Measurements from ENCODE around the gene PTGS1.

The PTGS1 gene

DNA sequence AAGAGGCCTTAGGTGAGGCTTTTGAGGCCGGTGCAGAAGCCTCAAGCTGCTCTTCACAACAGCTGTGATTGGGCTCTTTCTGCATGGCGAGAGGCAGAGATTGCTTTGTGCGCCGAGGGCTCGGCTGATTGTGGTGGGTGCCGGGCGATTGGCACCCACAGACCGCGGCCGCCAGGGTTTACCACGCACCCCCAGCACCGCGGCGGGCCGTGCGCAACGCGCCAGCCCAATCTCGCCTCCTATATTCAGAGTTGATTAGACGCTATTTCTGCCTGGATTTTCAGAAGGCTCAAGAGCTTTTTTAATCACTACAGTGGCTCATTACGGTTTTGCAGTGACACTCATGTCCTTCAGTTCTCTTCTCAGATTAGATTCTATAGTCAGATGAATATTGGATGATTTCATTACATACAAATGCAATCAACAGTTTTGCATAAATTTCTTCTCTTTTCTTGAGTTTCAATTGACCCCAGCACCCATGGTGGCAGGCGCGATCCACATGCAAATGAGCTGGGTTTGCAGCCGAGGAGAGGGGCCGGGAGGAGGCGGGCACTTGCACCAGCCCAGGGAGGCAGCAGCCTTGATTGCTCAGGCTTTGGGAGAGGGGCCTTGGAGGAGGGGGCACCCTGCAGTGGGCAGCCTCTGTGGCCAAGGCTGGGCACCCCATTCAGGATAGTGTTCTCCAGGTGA lies 33.8 kb upstream of the PTGS1 start:
- DNase-seq (ENCODE audit: low read depth): no peak
- in situ Hi-C loops (cut with HindIII; ENCODE audit: low sequenced_read_pairs): loop anchor here (25.0 kb wide), 1 partner anchor 100 kb away; the partner anchor contains the start of gene LHX6
- no peak overlapping the region for H3K4me3 ChIP-seq (ENCODE audit: low read depth, low read length)
- TF ChIP-seq, protein P1, sequence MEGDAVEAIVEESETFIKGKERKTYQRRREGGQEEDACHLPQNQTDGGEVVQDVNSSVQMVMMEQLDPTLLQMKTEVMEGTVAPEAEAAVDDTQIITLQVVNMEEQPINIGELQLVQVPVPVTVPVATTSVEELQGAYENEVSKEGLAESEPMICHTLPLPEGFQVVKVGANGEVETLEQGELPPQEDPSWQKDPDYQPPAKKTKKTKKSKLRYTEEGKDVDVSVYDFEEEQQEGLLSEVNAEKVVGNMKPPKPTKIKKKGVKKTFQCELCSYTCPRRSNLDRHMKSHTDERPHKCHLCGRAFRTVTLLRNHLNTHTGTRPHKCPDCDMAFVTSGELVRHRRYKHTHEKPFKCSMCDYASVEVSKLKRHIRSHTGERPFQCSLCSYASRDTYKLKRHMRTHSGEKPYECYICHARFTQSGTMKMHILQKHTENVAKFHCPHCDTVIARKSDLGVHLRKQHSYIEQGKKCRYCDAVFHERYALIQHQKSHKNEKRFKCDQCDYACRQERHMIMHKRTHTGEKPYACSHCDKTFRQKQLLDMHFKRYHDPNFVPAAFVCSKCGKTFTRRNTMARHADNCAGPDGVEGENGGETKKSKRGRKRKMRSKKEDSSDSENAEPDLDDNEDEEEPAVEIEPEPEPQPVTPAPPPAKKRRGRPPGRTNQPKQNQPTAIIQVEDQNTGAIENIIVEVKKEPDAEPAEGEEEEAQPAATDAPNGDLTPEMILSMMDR (IDR thresholded peaks at IDR 0.05; ENCODE audit: low read depth, low read length, missing control alignments): no peak

- in situ Hi-C loops (cut with HindIII; ENCODE audit: low sequenced_read_pairs): loop anchor here (25.0 kb wide), 1 partner anchor 100 kb away; the partner anchor contains the start of gene LHX6
Measured at GRCh38 chr9:122337556-122337929, 33.3 kb upstream of the PTGS1 start.

DNA sequence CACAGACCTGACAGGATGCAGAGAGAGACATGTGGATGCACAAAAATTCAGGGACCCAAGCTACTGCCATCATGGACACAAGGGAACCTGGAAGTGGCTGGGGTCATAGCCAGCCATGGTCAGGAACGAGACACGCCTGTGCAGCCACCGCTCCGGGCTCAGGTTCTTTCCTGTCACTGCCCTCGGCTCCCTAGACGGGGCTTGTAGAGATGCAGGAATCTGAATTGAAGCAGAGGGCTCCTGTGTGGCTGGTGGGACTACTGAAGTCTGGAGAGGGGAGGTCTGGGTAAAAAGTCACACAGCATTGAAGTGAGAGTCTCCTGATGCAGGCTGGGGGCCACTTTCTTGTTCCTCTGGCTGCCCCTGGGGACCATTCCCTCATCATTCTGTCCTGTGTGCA lies 32.3 kb upstream of the PTGS1 start:
- in situ Hi-C loops (cut with HindIII; ENCODE audit: low sequenced_read_pairs): loop anchor here (25.0 kb wide), 1 partner anchor 101 kb away; the partner anchor contains the start of gene LHX6
- H3K4me3 ChIP-seq (ENCODE audit: low read depth, low read length): no peak overlapping the region
- TF ChIP-seq, protein P1 (IDR thresholded peaks at IDR 0.05; ENCODE audit: low read depth, low read length, missing control alignments): no peak
- DNase-seq (ENCODE audit: low read depth): no peak

More at GRCh38 chr9:122337556-122337929, 33.3 kb upstream of the PTGS1 start:
- H3K4me3 ChIP-seq (ENCODE audit: low read depth, low read length): no peak overlapping the region
- DNase-seq (ENCODE audit: low read depth): no peak
- TF ChIP-seq, protein P1 (IDR thresholded peaks at IDR 0.05; ENCODE audit: low read depth, low read length, missing control alignments): no peak

- in situ Hi-C loops (cut with HindIII; ENCODE audit: low sequenced_read_pairs): loop anchor here (25.0 kb wide), 1 partner anchor 102 kb away; the partner anchor contains the start of gene LHX6
- TF ChIP-seq, protein P1 (IDR thresholded peaks at IDR 0.05; ENCODE audit: low read depth, low read length, missing control alignments): no peak
- H3K4me3 ChIP-seq (ENCODE audit: low read depth, low read length): no peak overlapping the region
- no peak for DNase-seq (ENCODE audit: low read depth)
Measured at GRCh38 chr9:122338994-122339393, 31.8 kb upstream of the PTGS1 start.

- TF ChIP-seq, protein P1 (IDR thresholded peaks at IDR 0.05; ENCODE audit: low read depth, low read length, missing control alignments): no peak
- in situ Hi-C loops (cut with HindIII; ENCODE audit: low sequenced_read_pairs): loop anchor here (25.0 kb wide), 1 partner anchor 102 kb away; the partner anchor contains the start of gene LHX6
- DNase-seq (ENCODE audit: low read depth): no peak
- H3K4me3 ChIP-seq (ENCODE audit: low read depth, low read length): no peak overlapping the region
Measured at GRCh38 chr9:122339579-122339978, 31.2 kb upstream of the PTGS1 start.

GRCh38 chr9:122340161-122340560 lies 30.7 kb upstream of the PTGS1 start:
- TF ChIP-seq, protein P1 (IDR thresholded peaks at IDR 0.05; ENCODE audit: low read depth, low read length, missing control alignments): no peak
- in situ Hi-C loops (cut with HindIII; ENCODE audit: low sequenced_read_pairs): loop anchor here (5.0 to 25.0 kb wide), 2 partner anchors 42 to 103 kb away; partner anchors contain the start of gene LHX6
- no peak for DNase-seq (ENCODE audit: low read depth)
- H3K4me3 ChIP-seq (ENCODE audit: low read depth, low read length): no peak overlapping the region
